H1 (cell line): Measurements from ENCODE around the gene CALM1. TPM values are rescaled to one million over a fixed set of nuclear protein-coding genes. Genes with fewer than 3 reads are reported as not detected.

ENCODE experiments used
- CTCF ChIA-PET: fragments of 300-600 bp; sonication (Branson Sonifier 250); formaldehyde crosslinking; loops from one replicate; lab custom pipeline; 2021; ENCODE audit not compliant: partially characterized antibody; lab: Charles Lee
- POLR2A ChIA-PET: fragments of 300-600 bp; sonication (Branson Sonifier 250); formaldehyde crosslinking; loops from one replicate; lab custom pipeline; 2021; ENCODE audit warnings: inconsistent platforms; ENCODE audit not compliant: partially characterized antibody; lab: Charles Lee
- DNase-seq, 2 experiments: peaks; one replicate each; pipeline versions ENCODE4 v3.0.0 to v3.0.0-alpha.2; 2010 to 2022; ENCODE audit warnings: low spot score in 2 of 2, low read depth in 1 of 2, mixed read lengths in 1 of 2
- FAIRE-seq: peaks from 2 replicates; lab custom pipeline; 2011; peaks lifted over from hg19 to GRCh38; lab: Jason Lieb, UNC
- H2AFZ ChIP-seq: 2 replicates; pipeline ENCODE4 v1.8.1; 2012; ENCODE audit warnings: low read length, inconsistent platforms
- H2AK5ac ChIP-seq: 2 replicates; pipeline ENCODE4 v1.6.1; 2013; ENCODE audit warnings: low read depth, low read length
- H2BK120ac ChIP-seq: replicated peaks from 2 replicates; pipeline ENCODE3; 2013; ENCODE audit warnings: low read depth, low read length, inconsistent platforms
- H2BK12ac ChIP-seq: 2 replicates; pipeline ENCODE4 v1.6.1; 2013; ENCODE audit warnings: low read depth, low read length
- H2BK15ac ChIP-seq: 2 replicates; pipeline ENCODE4 v1.6.1; 2013; ENCODE audit warnings: low read length
- H2BK20ac ChIP-seq: 2 replicates; pipeline ENCODE4 v1.6.1; 2013; ENCODE audit warnings: low read length
- H2BK5ac ChIP-seq: 2 replicates; pipeline ENCODE4 v1.6.1; 2013; ENCODE audit warnings: low read depth, low read length
- H3K14ac ChIP-seq: 2 replicates; pipeline ENCODE4 v1.6.1; 2013; ENCODE audit warnings: inconsistent platforms; ENCODE audit not compliant: insufficient read length
- H3K18ac ChIP-seq: 2 replicates; pipeline ENCODE4 v1.6.1; 2013; ENCODE audit warnings: low read length; ENCODE audit errors: extremely low read depth
- H3K23ac ChIP-seq: 2 replicates; pipeline ENCODE4 v1.6.1; 2013; ENCODE audit warnings: inconsistent platforms; ENCODE audit not compliant: insufficient read length
- H3K23me2 ChIP-seq: 2 replicates; pipeline ENCODE4 v1.6.1; 2013; ENCODE audit warnings: low read depth, low read length
- H3K27ac ChIP-seq: 2 replicates; pipeline ENCODE4 v1.6.1; 2011; ENCODE audit warnings: low read depth, low read length, inconsistent platforms
- H3K27me3 ChIP-seq, 4 experiments: replicated peaks in 1 of 4; 1 replicate in 1 of 4; 2 replicates in 3 of 4; pipeline versions ENCODE4 v1.6.1 to v1.8.1; 2011 to 2013; ENCODE audit warnings: low read length in 3 of 4, mild to moderate bottlenecking in 3 of 4, inconsistent platforms in 2 of 4, mixed read lengths in 2 of 4, moderate library complexity in 1 of 4; ENCODE audit not compliant: control insufficient read depth in 3 of 4, insufficient read depth in 3 of 4; ENCODE audit errors: extremely low read depth in 1 of 4
- H3K36me3 ChIP-seq, 4 experiments: 2 replicates each; pipeline versions ENCODE4 v1.6.1 to v1.8.1; 2011 to 2013; ENCODE audit warnings: mild to moderate bottlenecking in 4 of 4, low read length in 3 of 4, moderate library complexity in 2 of 4, control low read depth in 1 of 4, inconsistent platforms in 1 of 4; ENCODE audit not compliant: insufficient read depth in 4 of 4, control insufficient read depth in 2 of 4
- H3K4ac ChIP-seq: replicated peaks from 2 replicates; pipeline ENCODE3; 2013; ENCODE audit warnings: low read length, low read depth, mixed read lengths, inconsistent platforms; ENCODE audit not compliant: insufficient read length
- H3K4me1 ChIP-seq, 4 experiments: replicated peaks in 1 of 4; 1 replicate in 1 of 4; 2 replicates in 3 of 4; pipeline versions ENCODE4 v1.6.1 to v1.8.1; 2011 to 2013; ENCODE audit warnings: low read length in 3 of 4, inconsistent platforms in 2 of 4, mixed read lengths in 1 of 4; ENCODE audit not compliant: insufficient read depth in 4 of 4, control insufficient read depth in 3 of 4
- H3K4me2 ChIP-seq, 2 experiments: 2 replicates each; pipeline versions ENCODE4 v1.6.1 to v1.8.1; 2011 to 2013; ENCODE audit warnings: low read depth in 2 of 2, low read length in 2 of 2, control low read depth in 1 of 2, inconsistent platforms in 1 of 2, mild to moderate bottlenecking in 1 of 2; ENCODE audit not compliant: insufficient read depth in 1 of 2
- H3K4me3 ChIP-seq, 4 experiments: fragments of 200-600, 300-600 bp in 1 of 4; sonication (generic), shearing (Covaris generic), sonication (Bioruptor Twin) in 1 of 4; 2 replicates each; pipeline versions ENCODE4 v1.5.1 to v1.8.1; 2011 to 2016; ENCODE audit warnings: low read length in 4 of 4, low read depth in 3 of 4, control low read depth in 2 of 4, inconsistent platforms in 2 of 4, mild to moderate bottlenecking in 2 of 4, mixed read lengths in 1 of 4, moderate library complexity in 1 of 4; ENCODE audit not compliant: insufficient read depth in 2 of 4; ENCODE audit errors: extremely low read depth in 1 of 4
- H3K56ac ChIP-seq: replicated peaks from 2 replicates; pipeline ENCODE3; 2013; ENCODE audit warnings: low read depth, mild to moderate bottlenecking, mixed read lengths, low read length, inconsistent platforms; ENCODE audit not compliant: insufficient read length
- H3K79me1 ChIP-seq: 2 replicates; pipeline ENCODE4 v1.6.1; 2013; ENCODE audit warnings: low read depth, low read length, control low read depth
- H3K79me2 ChIP-seq, 2 experiments: 2 replicates each; pipeline versions ENCODE4 v1.6.1 to v1.8.1; 2012 to 2013; ENCODE audit warnings: low read length in 2 of 2, mild to moderate bottlenecking in 2 of 2, inconsistent platforms in 1 of 2; ENCODE audit not compliant: insufficient read depth in 2 of 2, control insufficient read depth in 1 of 2
- H3K9ac ChIP-seq, 4 experiments: replicated peaks in 1 of 4; 1 replicate in 1 of 4; 2 replicates in 3 of 4; pipeline versions ENCODE4 v1.6.1 to v1.8.1; 2011 to 2013; ENCODE audit warnings: low read depth in 3 of 4, low read length in 3 of 4, control low read depth in 2 of 4, mild to moderate bottlenecking in 2 of 4, moderate library complexity in 2 of 4, inconsistent platforms in 1 of 4; ENCODE audit errors: extremely low read depth in 1 of 4
- H3K9me3 ChIP-seq, 2 experiments: 2 replicates each; pipeline versions ENCODE4 v1.6.1 to v1.8.1; 2012 to 2013; ENCODE audit warnings: mild to moderate bottlenecking in 2 of 2, moderate library complexity in 2 of 2, control low read depth in 1 of 2, inconsistent platforms in 1 of 2, low read depth in 1 of 2, low read length in 1 of 2, mixed read lengths in 1 of 2; ENCODE audit not compliant: insufficient read depth in 2 of 2
- H4K20me1 ChIP-seq, 2 experiments: replicated peaks in 1 of 2; 2 replicates each; pipeline versions ENCODE3 to v1.8.1; 2011 to 2013; ENCODE audit warnings: inconsistent platforms in 2 of 2, low read length in 2 of 2, mild to moderate bottlenecking in 1 of 2; ENCODE audit not compliant: insufficient read depth in 2 of 2, control insufficient read depth in 1 of 2
- H4K5ac ChIP-seq: 2 replicates; pipeline ENCODE4 v1.6.1; 2013; ENCODE audit warnings: low read length, low read depth, mixed read lengths, inconsistent platforms; ENCODE audit not compliant: insufficient read length
- H4K8ac ChIP-seq: 2 replicates; pipeline ENCODE4 v1.8.0; 2013; ENCODE audit warnings: mild to moderate bottlenecking, moderate library complexity, low read length, inconsistent platforms; ENCODE audit not compliant: insufficient read depth; ENCODE audit errors: extremely low read depth
- H4K91ac ChIP-seq: replicated peaks from 2 replicates; pipeline ENCODE3; 2013; ENCODE audit warnings: low read length, mixed read lengths, inconsistent platforms; ENCODE audit not compliant: insufficient read length
- CTCF ChIP-seq, 3 experiments: IDR thresholded peaks; 1 replicate in 2 of 3; 2 replicates in 1 of 3; pipeline versions ENCODE4 v1.5.1 to v1.6.1; 2011; ENCODE audit warnings: low read length in 3 of 3, mild to moderate bottlenecking in 3 of 3, inconsistent platforms in 2 of 3, low read depth in 1 of 3, moderate library complexity in 1 of 3; ENCODE audit not compliant: insufficient read depth in 1 of 3; ENCODE audit errors: control extremely low read depth in 1 of 3
- GABPA ChIP-seq: IDR thresholded peaks from 2 replicates; pipeline ENCODE4 v1.6.1; 2011; ENCODE audit warnings: mild to moderate bottlenecking, low read length, moderate library complexity, borderline replicate concordance; ENCODE audit not compliant: insufficient read depth
- HDAC2 ChIP-seq, 2 experiments: fragments of 300-600 bp in 1 of 2; sonication (generic) in 1 of 2; IDR thresholded peaks; 2 replicates each; pipeline ENCODE4 v1.6.1; 2011 to 2012; ENCODE audit warnings: low read depth in 2 of 2, low read length in 2 of 2, mild to moderate bottlenecking in 2 of 2, moderate library complexity in 2 of 2, borderline replicate concordance in 1 of 2, inconsistent platforms in 1 of 2
- WGBS, 2 experiments: shearing (Covaris generic) in 1 of 2; methylation state at CpG; one replicate each; pipeline versions ENCODE4 v1.1.6 to v1.1.7; 2013 to 2015; ENCODE audit warnings: low lambda C conversion rate in 2 of 2, mixed read lengths in 2 of 2, inconsistent platforms in 1 of 2, low coverage in 1 of 2, missing lambda C conversion rate in 1 of 2; ENCODE audit not compliant: insufficient replicate concordance in 2 of 2, insufficient coverage in 1 of 2, insufficient read length in 1 of 2; ENCODE audit errors: extremely low coverage in 1 of 2, missing lambda C conversion rate in 1 of 2; 5-methylcytosine and 5-hydroxymethylcytosine counted together
- polyA plus RNA-seq, 7 experiments: library from polyadenylated mRNA; depleted of rRNA in 3 of 7; stranded (reverse) in 5 of 7; unstranded in 2 of 7; fragments of >200 nt in 5 of 7; fragments of 200-250 nt in 2 of 7; gene quantifications; 1 replicate in 5 of 7; 2 replicates in 1 of 7; 4 replicates in 1 of 7; pipeline versions ENCODE4 v1.2.1 to v1.2.3, GENCODE V29; 2011 to 2013; ENCODE audit warnings: missing spikeins in 2 of 7, mixed read lengths in 2 of 7
- total RNA-seq: library from RNA; stranded (reverse); fragmentation: NEBNext Ultra II Directional; extraction: Animal tissue kit (Norgen Biotek cat#: 25700); gene quantifications from 2 replicates; pipeline ENCODE4 v1.2.1, GENCODE V29; 2021

Gene CALM1
- total and polyA plus RNA-seq, 2 of the 8 experiments (the other 6 are each of a cell fraction or from before 2014, with no cell fraction given) = 285 to 422 TPM

GRCh38 chr14:90434370-90435020, 37.7 kb downstream of the CALM1 start:
- CTCF ChIA-PET = interaction anchor here (0.6 to 1.6 kb wide), 5 partner anchors 20 to 324 kb away, joined by 3 to 4 read pairs (median 3); no protein-coding TSS in a partner anchor
- H2BK12ac ChIP-seq = no peak overlapping the region; the same call in 1 of the 2 replicates
- no peaks in the 10 kb centered on the region for H4K20me1 ChIP-seq
- no peak for DNase-seq
- H2BK15ac ChIP-seq = no peak overlapping the region
- no peak overlapping the region for H2AK5ac ChIP-seq
- H3K9ac ChIP-seq = no peak overlapping the region
- H3K27ac ChIP-seq = no peak overlapping the region
- no peaks in the 10 kb centered on the region for H3K27me3 ChIP-seq
- H2BK5ac ChIP-seq = no peak overlapping the region
- WGBS, 2 experiments = 88% methylated on average over 9 of the region's 9 CpGs; no CpG with 5 or more reads in 1 of the 2 experiments
- no peak for FAIRE-seq
- H3K9me3 ChIP-seq = no peaks in the 10 kb centered on the region
- H3K4me1 ChIP-seq = peaks cover 0 to 4% (median 2%) of the 10 kb centered on the region in 4 experiments; a peak in 4 of 7 replicates
- no peak overlapping the region for H3K4ac ChIP-seq
- H4K8ac ChIP-seq = no peak overlapping the region
- H4K91ac ChIP-seq = no peak overlapping the region
- no peak overlapping the region for H3K4me3 ChIP-seq
- no peak overlapping the region for H2BK120ac ChIP-seq
- no peak overlapping the region for H3K56ac ChIP-seq
- H3K23me2 ChIP-seq = no peaks in the 10 kb centered on the region
- no peak overlapping the region for H3K4me2 ChIP-seq
- no peaks in the 10 kb centered on the region for H3K79me1 ChIP-seq
- no peak overlapping the region for H2AFZ ChIP-seq
- no peak overlapping the region for H4K5ac ChIP-seq
- H3K18ac ChIP-seq = no peak overlapping the region
- H3K23ac ChIP-seq = no peak overlapping the region
- no peaks in the 10 kb centered on the region; a peak in 1 of 8 replicates for H3K36me3 ChIP-seq
- POLR2A ChIA-PET = no interaction called here
- H3K79me2 ChIP-seq = no peaks in the 10 kb centered on the region
- H3K14ac ChIP-seq = no peak overlapping the region
- TF ChIP-seq HDAC2 (IDR thresholded peaks at IDR 0.05; ENCODE audit: borderline replicate concordance in 1 of 2, low read depth in 2 of 2, low read length in 2 of 2) (no peak), GABPA (no peak), CTCF (IDR thresholded peaks at IDR 0.05; ENCODE audit: control extremely low read depth in 1 of 3, insufficient read depth in 1 of 3, low read depth in 1 of 3, low read length in 3 of 3) (no peak)
- H2BK20ac ChIP-seq = no peak overlapping the region; the same call in 1 of the 2 replicates
